NCI-H2196 treated with DMSO at 0.1 percent for 48 hours (cell line): ENCODE results near the gene SNRPA1.
"Not testable (repeated sequence)": the region's sequence is repeated elsewhere in the genome, so short reads cannot be mapped to it uniquely, and the experiment has no call there.

ENCODE experiments used
- DNase-seq: peaks from one replicate; lab custom pipeline; 2025; ENCODE audit not compliant: unreplicated experiment; lab: John Stamatoyannopoulos, UW

Gene SNRPA1

DNA sequence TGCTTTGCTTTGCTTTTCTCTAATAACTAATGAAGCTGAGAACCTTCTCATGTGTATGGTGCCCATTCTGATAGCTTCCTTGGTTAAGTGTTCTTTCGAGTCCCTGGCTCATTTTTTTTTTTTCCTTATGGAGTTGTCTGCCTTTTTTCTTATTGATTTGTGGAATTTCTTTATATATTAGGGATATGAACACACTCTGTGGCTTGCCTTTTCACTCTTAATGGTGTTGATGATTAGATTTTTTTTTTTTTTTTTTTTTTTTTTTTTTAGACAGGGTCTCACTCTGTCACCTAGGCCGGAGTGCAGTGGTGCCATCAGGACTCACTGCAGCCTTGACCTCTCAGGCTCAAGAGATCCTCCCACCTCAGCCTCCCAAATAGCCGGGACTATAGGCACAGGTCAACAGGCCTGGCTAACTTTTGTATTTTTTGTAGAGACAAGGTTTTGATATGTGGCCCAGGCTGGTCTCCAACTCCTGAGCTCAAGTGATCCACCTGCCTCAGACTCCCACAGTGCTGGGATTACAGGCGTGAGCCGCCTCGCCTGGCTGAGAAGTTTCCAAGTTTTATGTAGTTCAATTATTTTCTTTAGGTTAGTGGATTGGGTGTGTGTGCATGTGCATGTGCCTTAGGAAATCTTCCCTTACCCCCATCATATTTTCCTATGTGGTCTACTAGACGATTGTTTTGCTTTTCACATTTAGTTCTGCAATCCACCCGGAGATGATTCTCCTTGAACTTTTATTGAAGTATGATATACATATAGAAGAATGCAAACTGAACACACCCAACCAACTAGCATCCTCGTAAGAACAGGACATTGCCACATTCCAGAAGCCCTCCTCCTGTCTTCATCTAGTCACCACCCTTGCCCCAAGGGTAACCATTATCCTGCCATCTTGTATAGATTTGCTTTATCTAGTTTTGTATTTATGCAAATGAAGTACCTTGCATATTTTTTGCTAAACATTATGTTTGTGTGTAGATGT lies 1.7 kb upstream of the SNRPA1 start:
- DNase-seq, result no peak

GRCh38 chr15:101295607-101296161 lies 636 bp upstream of the SNRPA1 start:
- DNase-seq, result no peak

DNA sequence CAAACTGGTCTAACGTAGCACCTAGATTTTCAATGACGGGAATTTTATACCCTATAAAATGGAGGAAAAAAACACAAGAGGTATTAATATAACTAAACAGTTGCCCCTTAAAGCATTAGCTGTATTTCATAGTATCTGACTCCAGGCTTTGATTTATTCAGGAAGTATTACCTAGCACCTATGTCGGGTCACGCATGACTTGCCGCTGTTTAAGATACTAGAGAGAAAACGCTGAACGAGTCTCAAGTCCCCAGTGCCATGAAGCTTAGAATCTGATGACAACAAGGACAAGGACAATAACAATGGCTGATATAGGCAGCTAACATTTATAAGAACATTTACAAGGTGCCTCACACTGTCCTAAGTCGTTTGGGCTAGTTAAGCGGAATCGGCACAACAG lies 1.9 kb downstream of the SNRPA1 start:
- no peak for DNase-seq

GRCh38 chr15:101288905-101289513 lies 6.0 kb downstream of the SNRPA1 start:
- DNase-seq, result no peak

- DNase-seq, result not testable (repeated sequence)
Observed at GRCh38 chr15:101287342-101287741, 7.7 kb downstream of the SNRPA1 start.

DNA sequence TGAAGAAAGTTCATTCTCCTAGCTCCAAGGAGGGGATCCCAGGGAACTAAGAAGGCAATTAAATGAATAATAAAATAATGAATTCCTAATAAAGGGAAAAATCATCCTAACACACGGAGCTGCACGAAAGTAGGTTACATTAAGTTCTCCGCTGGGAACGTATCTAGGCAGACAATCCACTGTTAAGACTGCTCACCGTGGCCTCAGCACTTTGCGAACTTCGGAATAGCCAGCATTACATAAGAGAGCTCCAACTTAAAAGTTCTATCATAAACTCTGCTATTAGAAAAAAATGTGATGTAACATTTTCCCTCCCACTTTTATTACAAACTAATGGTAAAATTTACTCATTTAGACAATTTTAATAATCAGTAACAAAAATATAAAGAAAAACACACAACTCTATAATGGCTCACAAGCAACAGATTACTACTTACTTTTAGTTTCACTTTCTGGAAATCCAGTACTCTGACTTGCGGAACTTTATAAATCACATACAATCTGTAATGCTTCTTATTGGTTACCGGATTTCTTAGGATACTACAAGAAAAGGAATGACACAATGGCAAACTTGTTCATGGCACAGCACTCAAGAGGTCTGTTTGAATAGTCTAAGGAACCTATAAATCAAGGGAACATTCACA lies 8.5 kb downstream of the SNRPA1 start:
- DNase-seq, result no peak

DNA sequence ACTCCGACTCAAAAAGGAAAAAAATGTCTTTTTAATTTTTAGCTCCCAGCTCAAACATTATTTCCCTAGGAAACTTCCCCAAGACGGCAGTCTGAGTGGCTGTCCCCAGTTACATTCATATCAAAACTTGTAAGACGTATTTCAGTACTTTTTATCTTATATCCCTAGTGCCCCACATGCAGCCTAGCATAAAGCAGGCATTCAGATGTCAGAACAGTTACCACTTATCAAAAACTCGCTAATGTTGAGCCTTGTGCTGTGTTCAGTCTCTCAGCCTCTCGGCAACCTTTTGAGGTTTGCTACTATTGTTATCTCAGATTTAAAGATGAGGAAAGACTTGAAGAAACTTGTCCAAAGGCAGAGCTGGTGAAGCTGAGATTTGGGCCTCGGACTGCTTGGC lies 11.1 kb downstream of the SNRPA1 start:
- no peak for DNase-seq

- DNase-seq, result no peak
Observed at GRCh38 chr15:101280007-101280406, 15.0 kb downstream of the SNRPA1 start.

GRCh38 chr15:101277943-101278564 lies 17.0 kb downstream of the SNRPA1 start:
- DNase-seq, result no peak

DNA sequence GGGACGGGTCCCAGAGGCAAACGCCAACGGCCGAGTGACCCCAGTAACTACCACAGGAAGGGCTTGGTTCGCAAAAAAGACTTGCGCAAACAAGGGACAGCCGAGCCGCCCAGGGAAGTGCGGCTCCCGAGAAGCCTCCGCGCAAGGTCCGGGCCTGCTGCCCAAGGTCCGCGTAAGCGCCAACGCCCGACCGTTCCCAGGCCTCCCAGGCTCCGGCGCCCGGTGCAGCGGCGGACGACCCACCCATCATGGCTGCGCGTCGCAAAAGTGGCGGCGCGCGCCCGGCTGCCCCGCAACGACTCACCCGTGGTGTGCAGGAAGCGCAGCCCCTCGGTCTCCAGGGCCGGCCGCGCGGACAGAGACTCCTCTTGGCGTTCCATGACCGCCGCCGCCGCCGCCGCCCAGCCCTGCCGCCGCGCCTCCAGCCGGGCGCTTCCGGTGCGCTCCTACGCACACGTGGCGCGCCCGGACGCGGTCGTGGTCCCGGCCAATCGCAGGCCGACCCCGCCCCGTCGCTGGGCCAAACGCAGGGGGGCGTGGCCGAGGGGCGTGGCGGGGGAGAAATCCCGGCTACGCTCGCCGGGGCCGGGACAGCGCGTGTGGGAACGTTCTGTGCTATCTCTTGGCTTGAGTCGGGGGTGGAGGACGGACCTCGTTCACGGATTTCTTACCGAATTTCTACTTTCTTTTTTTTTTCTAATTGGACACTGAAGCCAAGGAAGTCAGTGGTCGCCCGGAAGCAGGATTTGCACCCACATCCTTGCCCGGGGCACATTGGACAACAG lies 17.8 kb downstream of the SNRPA1 start, which contains the start of gene SELENOS:
Gene SELENOS (minus strand): TSS at position 448 of the 785 bp plus-strand sequence. CDS start 68 bp downstream, at position 380.
- peak; percentile 55 for DNase-seq

DNA sequence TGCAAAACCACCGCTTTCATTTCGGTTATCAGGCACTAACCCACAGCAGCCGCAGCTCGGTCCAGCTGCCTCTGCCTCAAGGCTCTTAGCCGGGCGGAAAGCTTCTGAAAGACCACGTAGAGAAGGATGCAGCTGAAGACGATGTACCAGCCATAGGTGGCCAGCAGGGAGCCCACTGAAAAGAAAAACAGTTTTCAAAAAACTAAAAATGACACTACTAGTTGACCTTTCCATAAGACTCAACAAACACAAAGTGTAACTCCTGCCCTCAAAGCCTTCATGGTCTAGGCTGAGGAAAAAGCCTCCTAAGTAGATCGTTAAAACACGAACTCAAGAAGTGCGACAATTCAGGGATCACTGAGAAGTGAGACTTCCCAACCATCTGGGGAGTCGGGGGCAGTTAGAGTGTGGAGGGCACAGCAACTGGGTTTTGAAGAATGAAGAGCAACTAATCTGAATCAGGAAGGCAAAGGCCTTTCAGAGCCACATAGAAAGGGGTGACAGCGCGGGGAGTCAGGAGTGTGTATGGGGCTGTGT lies 18.5 kb downstream of the SNRPA1 start:
- DNase-seq, result no peak

DNA sequence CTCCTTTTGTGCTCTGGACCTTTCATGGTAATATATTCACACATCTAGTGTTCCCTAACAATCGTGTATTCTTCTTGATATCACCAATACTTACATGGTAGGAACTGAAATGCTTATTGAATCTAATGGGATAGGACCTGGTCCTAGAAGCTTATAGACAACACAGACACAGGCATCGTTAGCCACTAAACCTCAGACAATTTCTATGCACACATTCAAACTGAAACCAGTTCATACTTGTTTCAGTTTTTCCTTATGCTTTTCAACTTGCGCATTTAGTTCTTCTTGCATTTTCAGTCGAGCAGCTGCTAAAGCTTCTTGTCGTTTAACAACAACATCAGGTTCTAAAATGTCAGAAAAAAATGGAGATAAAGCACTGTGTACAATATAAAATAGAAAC lies 20.0 kb downstream of the SNRPA1 start:
- DNase-seq, result no peak

DNA sequence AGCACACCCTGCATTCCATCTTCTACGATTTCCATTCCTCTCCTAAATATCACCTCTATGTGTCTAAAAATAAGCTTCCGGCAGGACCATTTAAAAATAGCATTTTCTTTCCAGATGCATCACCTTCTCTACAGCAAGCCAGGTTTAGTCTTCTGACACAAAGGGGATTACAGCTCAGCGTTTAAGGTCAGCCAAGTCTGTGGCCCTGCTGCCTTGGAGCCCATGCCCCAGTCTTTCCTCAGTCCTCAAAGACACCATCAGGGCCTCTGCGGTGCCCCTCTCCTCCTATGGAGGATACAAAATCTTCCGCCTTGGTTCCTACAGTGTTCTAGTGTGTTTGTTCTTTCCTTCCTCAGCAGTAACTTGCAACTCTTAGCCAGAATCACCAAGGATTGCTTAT lies 21.5 kb downstream of the SNRPA1 start:
- no peak for DNase-seq

GRCh38 chr15:101272584-101272983 lies 22.5 kb downstream of the SNRPA1 start:
- DNase-seq, result no peak

DNA sequence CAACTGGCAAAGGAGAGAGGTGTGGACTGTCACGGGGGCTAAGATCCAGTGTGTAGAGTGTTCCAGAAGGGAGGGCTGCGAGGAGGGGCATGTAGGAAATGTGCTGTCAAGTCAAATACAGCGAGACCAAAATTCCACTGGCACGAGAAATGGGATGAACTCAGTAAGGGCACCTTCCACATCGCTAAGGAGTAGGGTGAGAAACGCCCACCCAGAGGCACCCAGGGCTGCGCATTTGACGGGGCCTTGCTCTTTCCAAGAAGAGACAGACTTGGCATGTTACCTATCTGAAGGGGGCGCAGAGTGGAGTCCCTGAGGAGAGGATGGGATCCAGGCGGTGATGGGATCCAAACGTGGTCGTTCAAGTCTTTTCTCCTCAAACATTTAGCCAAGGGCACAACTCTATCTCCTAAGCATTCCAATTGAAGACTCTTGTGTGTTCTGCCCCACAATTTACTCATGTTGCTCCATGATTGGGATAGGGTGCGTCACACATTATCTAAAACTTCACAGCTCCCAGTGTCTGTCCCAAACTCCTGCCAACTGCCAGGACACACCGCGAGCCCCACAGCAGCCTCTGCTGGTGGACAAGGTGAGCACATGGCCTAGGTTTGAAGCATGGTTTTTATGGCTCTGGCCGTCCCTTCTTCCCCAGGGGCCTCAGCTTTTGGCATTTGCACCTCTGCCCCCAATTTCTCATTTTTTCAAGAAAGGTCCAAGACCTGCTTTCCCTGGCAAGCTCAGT lies 25.4 kb downstream of the SNRPA1 start:
- DNase-seq, result no peak

- DNase-seq, result no peak
Observed at GRCh38 chr15:101267320-101268104, 27.5 kb downstream of the SNRPA1 start.

GRCh38 chr15:101266787-101267186 lies 28.3 kb downstream of the SNRPA1 start:
- DNase-seq, result no peak

- no peak for DNase-seq
Observed at GRCh38 chr15:101266034-101266433, 29.0 kb downstream of the SNRPA1 start.
